ENCODE data around the gene CDKN2B.

The CDKN2B gene

DNA sequence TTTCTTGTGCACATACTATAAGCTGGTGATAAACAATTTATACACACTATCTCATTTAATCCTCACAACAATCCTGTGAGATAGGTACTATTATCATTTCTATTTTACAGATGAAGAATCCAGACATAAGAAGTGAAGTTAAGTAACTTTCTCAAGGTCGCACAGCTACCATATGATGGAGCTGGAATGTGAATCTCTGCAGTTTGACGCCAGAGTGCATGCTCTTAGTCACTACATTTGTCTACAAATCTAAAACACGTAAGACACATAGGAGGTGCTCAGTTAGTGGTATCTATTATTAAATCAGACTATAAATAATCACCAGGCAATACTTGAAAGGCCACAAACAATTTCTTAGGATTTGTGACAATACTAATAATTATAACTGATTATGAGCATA is 45.0 kb upstream of the CDKN2B start:
- TF ChIP-seq ZNF664 (tag by site-specific recombination; IDR thresholded peaks at IDR 0.05) (peak; percentile 71), KLF8 (tag by site-specific recombination; IDR thresholded peaks at IDR 0.05) (no peak), SP7 (tag by site-specific recombination; IDR thresholded peaks at IDR 0.05) (no peak), SCRT1 (tag by site-specific recombination; IDR thresholded peaks at IDR 0.05; ENCODE audit: borderline replicate concordance) (no peak)
- TF ChIP-seq, protein P1, sequence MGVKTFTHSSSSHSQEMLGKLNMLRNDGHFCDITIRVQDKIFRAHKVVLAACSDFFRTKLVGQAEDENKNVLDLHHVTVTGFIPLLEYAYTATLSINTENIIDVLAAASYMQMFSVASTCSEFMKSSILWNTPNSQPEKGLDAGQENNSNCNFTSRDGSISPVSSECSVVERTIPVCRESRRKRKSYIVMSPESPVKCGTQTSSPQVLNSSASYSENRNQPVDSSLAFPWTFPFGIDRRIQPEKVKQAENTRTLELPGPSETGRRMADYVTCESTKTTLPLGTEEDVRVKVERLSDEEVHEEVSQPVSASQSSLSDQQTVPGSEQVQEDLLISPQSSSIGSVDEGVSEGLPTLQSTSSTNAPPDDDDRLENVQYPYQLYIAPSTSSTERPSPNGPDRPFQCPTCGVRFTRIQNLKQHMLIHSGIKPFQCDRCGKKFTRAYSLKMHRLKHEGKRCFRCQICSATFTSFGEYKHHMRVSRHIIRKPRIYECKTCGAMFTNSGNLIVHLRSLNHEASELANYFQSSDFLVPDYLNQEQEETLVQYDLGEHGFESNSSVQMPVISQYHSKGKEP (tag by site-specific recombination; IDR thresholded peaks at IDR 0.05): no peak
- TF ChIP-seq, protein P2, sequence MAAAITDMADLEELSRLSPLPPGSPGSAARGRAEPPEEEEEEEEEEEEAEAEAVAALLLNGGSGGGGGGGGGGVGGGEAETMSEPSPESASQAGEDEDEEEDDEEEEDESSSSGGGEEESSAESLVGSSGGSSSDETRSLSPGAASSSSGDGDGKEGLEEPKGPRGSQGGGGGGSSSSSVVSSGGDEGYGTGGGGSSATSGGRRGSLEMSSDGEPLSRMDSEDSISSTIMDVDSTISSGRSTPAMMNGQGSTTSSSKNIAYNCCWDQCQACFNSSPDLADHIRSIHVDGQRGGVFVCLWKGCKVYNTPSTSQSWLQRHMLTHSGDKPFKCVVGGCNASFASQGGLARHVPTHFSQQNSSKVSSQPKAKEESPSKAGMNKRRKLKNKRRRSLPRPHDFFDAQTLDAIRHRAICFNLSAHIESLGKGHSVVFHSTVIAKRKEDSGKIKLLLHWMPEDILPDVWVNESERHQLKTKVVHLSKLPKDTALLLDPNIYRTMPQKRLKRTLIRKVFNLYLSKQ (tag by site-specific recombination; IDR thresholded peaks at IDR 0.05; ENCODE audit: borderline replicate concordance): no peak
- Histone ChIP-seq H3K27ac (ENCODE audit: extremely low read depth, low read depth, low read length) (no peak overlapping the region), H3K4me1 (ENCODE audit: control insufficient read depth, insufficient read depth, low read length) (peaks cover 15% of the 10 kb centered on the region), H3K9me3 (ENCODE audit: control insufficient read depth, insufficient read depth, low read depth, low read length) (no peaks in the 10 kb centered on the region), H3K4me3 (ENCODE audit: low read depth, low read length) (no peak overlapping the region), H3K36me3 (ENCODE audit: control insufficient read depth in 2 of 2, insufficient read depth in 1 of 2, low read length in 2 of 2) (peaks cover 9 to 53% of the 10 kb centered on the region in 2 experiments)
- POLR2A ChIA-PET: interaction anchor here (1.1 to 2.3 kb wide), 3 partner anchors 45 to 185 kb away, joined by 4 to 5 read pairs (median 5); partner anchors contain the start of gene CDKN2B
- CTCF ChIA-PET: interaction anchor here (0.6 to 4.1 kb wide), 14 partner anchors 8 to 401 kb away, joined by 3 to 29 read pairs (median 4); no protein-coding TSS in a partner anchor

- Histone ChIP-seq H3K4me1 (ENCODE audit: control insufficient read depth, insufficient read depth, low read length) (peaks cover 15% of the 10 kb centered on the region), H3K4me3 (ENCODE audit: low read depth, low read length) (no peak overlapping the region), H3K27ac (ENCODE audit: extremely low read depth, low read depth, low read length) (peak overlapping the region; percentile 64), H3K36me3 (ENCODE audit: control insufficient read depth in 2 of 2, insufficient read depth in 1 of 2, low read length in 2 of 2) (peaks cover 9 to 45% of the 10 kb centered on the region in 2 experiments), H3K9me3 (ENCODE audit: control insufficient read depth, insufficient read depth, low read depth, low read length) (no peaks in the 10 kb centered on the region)
- CTCF ChIA-PET: interaction anchor here (0.5 to 4.1 kb wide), 18 partner anchors 8 to 402 kb away, joined by 3 to 29 read pairs (median 4); partner anchors contain the start of gene CDKN2B
- TF ChIP-seq BCL11A (tag by site-specific recombination; IDR thresholded peaks at IDR 0.05; ENCODE audit: low read depth): no peak
- POLR2A ChIA-PET: interaction anchor here (0.8 to 2.3 kb wide), 4 partner anchors 32 to 186 kb away, joined by 3 to 5 read pairs (median 4); partner anchors contain the start of gene CDKN2B
Observed at GRCh38 chr9:22053178-22053577, 44.1 kb upstream of the CDKN2B start.

DNA sequence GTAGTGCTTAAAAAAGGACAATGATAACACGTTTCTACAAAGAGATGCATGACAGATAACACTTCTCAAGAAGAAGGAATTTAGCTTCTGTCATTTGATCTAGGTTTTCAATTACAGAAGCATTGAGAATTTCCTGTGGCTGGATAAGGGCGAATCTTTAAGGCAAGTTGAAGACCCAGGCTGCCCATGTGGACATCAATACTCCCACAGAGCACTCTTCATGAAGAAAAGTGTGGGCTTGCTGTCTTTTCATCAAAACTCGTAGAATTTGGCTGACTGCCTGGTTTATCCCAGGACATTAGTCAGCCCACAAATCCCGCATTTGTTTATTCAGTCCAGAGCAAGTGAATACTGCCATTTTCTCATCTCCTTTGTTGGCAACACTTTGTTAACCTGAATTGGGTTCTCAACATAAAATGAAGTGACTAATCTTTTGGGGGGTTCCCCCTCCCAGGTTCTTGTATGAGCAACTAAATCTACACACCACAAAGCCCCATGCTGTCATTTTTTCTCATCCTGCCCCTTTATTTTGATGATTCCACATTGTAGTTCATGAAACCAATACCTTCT is 43.4 kb upstream of the CDKN2B start:
- Histone ChIP-seq H3K4me3 (ENCODE audit: low read depth, low read length) (no peak overlapping the region), H3K36me3 (ENCODE audit: control insufficient read depth in 2 of 2, insufficient read depth in 1 of 2, low read length in 2 of 2) (peaks cover 12 to 39% of the 10 kb centered on the region in 2 experiments), H3K4me1 (ENCODE audit: control insufficient read depth, insufficient read depth, low read length) (peaks cover 15% of the 10 kb centered on the region), H3K27ac (ENCODE audit: extremely low read depth, low read depth, low read length) (peak overlapping the region; percentile 64), H3K9me3 (ENCODE audit: control insufficient read depth, insufficient read depth, low read depth, low read length) (no peaks in the 10 kb centered on the region)
- ChIA-PET CTCF (interaction anchor here (0.9 to 4.1 kb wide), 9 partner anchors 9 to 239 kb away, joined by 3 to 29 read pairs (median 10); partner anchors contain the start of gene CDKN2B), POLR2A (interaction anchor here (0.5 to 2.3 kb wide), 5 partner anchors 44 to 250 kb away, joined by 3 to 9 read pairs (median 5); partner anchors contain the start of genes CDKN2B and MTAP)
- no peak for TF ChIP-seq GLIS2 (tag by site-specific recombination; IDR thresholded peaks at IDR 0.05)
- no peak for TF ChIP-seq ZNF670 (tag by site-specific recombination; IDR thresholded peaks at IDR 0.05; ENCODE audit: low read depth)
- TF ChIP-seq ZNF426 (tag by site-specific recombination; IDR thresholded peaks at IDR 0.05): no peak
- TF ChIP-seq IKZF3 (tag by site-specific recombination; IDR thresholded peaks at IDR 0.05): 0 out of 2 replicates have a peak, but pooled peaks have one; percentile 24
- peak; percentile 48 for TF ChIP-seq EGR2 (tag by site-specific recombination; IDR thresholded peaks at IDR 0.05; ENCODE audit: low read depth)
- peak; percentile 87 for TF ChIP-seq FEZF1 (tag by site-specific recombination; IDR thresholded peaks at IDR 0.05)
- no peak for TF ChIP-seq ZNF169 (tag by site-specific recombination; IDR thresholded peaks at IDR 0.05)
- TF ChIP-seq, protein P3, sequence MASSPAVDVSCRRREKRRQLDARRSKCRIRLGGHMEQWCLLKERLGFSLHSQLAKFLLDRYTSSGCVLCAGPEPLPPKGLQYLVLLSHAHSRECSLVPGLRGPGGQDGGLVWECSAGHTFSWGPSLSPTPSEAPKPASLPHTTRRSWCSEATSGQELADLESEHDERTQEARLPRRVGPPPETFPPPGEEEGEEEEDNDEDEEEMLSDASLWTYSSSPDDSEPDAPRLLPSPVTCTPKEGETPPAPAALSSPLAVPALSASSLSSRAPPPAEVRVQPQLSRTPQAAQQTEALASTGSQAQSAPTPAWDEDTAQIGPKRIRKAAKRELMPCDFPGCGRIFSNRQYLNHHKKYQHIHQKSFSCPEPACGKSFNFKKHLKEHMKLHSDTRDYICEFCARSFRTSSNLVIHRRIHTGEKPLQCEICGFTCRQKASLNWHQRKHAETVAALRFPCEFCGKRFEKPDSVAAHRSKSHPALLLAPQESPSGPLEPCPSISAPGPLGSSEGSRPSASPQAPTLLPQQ (tag by site-specific recombination; IDR thresholded peaks at IDR 0.05): peak; percentile 43; the same call in 1 of the 2 replicates
- TF ChIP-seq INSM2 (tag by site-specific recombination; IDR thresholded peaks at IDR 0.05): peak; percentile 58; the same call in 1 of the 2 replicates
- TF ChIP-seq ZBTB49 (tag by site-specific recombination; IDR thresholded peaks at IDR 0.05; ENCODE audit: low read depth): no peak
- TF ChIP-seq ZNF701 (tag by site-specific recombination; IDR thresholded peaks at IDR 0.05): no peak
- peak; percentile 79 for TF ChIP-seq SP7 (tag by site-specific recombination; IDR thresholded peaks at IDR 0.05)
- 0 out of 2 replicates have a peak, but pooled peaks have one; percentile 28 for TF ChIP-seq WT1 (tag by site-specific recombination; IDR thresholded peaks at IDR 0.05)
- no peak for TF ChIP-seq ZNF391 (tag by site-specific recombination; IDR thresholded peaks at IDR 0.05; ENCODE audit: borderline replicate concordance, low read depth)
- no peak for TF ChIP-seq ZNF146 (tag by site-specific recombination; IDR thresholded peaks at IDR 0.05)
- no peak for TF ChIP-seq ZNF664 (tag by site-specific recombination; IDR thresholded peaks at IDR 0.05)
